Right forelimb (tissue), 1 donor: Measurements from ENCODE around the gene SLC9A4.

Experiments used
- DNase-seq: peaks from one replicate; pipeline ENCODE4 v3.0.0-alpha.2; 2018

The SLC9A4 gene

GRCh38 chr2:102453501-102453900, 19.5 kb upstream of the SLC9A4 start:
- no peak for DNase-seq

GRCh38 chr2:102455061-102455670, 17.9 kb upstream of the SLC9A4 start:
- DNase-seq = no peak

GRCh38 chr2:102460467-102460866, 12.6 kb upstream of the SLC9A4 start:
- no peak for DNase-seq

- DNase-seq = no peak
These were observed 11.8 kb upstream of the SLC9A4 start for GRCh38 chr2:102461188-102461587.

GRCh38 chr2:102463160-102463559, 9.9 kb upstream of the SLC9A4 start:
- no peak for DNase-seq

GRCh38 chr2:102470168-102470567, 2.9 kb upstream of the SLC9A4 start:
- no peak for DNase-seq

- no peak for DNase-seq
These were observed 605 bp downstream of the SLC9A4 start for GRCh38 chr2:102473631-102474030.

GRCh38 chr2:102474785-102475184, 1.8 kb downstream of the SLC9A4 start:
- no peak for DNase-seq

GRCh38 chr2:102478686-102479470, 5.9 kb downstream of the SLC9A4 start:
- DNase-seq = no peak

GRCh38 chr2:102480285-102481195, 7.5 kb downstream of the SLC9A4 start:
- no peak for DNase-seq

GRCh38 chr2:102481931-102482330, 8.9 kb downstream of the SLC9A4 start:
- DNase-seq = no peak

GRCh38 chr2:102483086-102483485, 10.1 kb downstream of the SLC9A4 start:
- DNase-seq = no peak

GRCh38 chr2:102484310-102485061, 11.5 kb downstream of the SLC9A4 start:
- DNase-seq = no peak

- no peak for DNase-seq
These were observed 12.2 kb downstream of the SLC9A4 start for GRCh38 chr2:102485147-102485785.

- no peak for DNase-seq
These were observed 14.1 kb downstream of the SLC9A4 start for GRCh38 chr2:102486941-102487702.

- DNase-seq = peak; percentile 56
These were observed 14.9 kb downstream of the SLC9A4 start for GRCh38 chr2:102487761-102488462.

- DNase-seq = no peak
These were observed 16.6 kb downstream of the SLC9A4 start for GRCh38 chr2:102489646-102490045.

- DNase-seq = no peak
These were observed 19.0 kb downstream of the SLC9A4 start for GRCh38 chr2:102492006-102492405.

GRCh38 chr2:102494570-102494969, 21.5 kb downstream of the SLC9A4 start:
- no peak for DNase-seq

- no peak for DNase-seq
These were observed 25.4 kb downstream of the SLC9A4 start for GRCh38 chr2:102498414-102498813.

GRCh38 chr2:102499558-102499957, 26.5 kb downstream of the SLC9A4 start:
- DNase-seq = no peak
